ENCODE data around the gene SCO2. TPM values are rescaled to one million over a fixed set of nuclear protein-coding genes. Genes with fewer than 3 reads are reported as not detected.

Gene SCO2
- total RNA-seq, 1 experiment from 2014 or later = 7.0 TPM

DNA sequence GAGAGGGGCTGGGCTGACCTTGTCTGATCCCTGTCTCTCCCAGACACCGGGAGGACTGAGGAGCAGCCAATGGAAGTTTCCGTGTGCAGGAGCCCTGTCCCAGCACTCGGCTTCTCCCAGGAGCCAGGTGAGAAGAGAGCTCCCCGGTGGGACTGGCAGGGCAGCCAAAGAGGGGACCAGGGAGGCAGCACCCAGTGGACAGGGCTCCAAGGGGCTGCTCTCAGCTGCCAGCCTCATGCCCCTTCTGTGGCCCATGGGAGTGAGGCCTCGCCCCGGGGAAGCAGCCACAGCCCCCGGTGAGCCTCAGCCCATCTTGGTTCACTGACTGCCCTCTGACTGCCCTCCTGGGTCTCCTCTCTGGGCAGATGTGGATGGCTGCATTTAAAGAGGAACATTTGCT, 6.8 kb downstream of the SCO2 start (continued):
- TF ChIP-seq, protein P1, sequence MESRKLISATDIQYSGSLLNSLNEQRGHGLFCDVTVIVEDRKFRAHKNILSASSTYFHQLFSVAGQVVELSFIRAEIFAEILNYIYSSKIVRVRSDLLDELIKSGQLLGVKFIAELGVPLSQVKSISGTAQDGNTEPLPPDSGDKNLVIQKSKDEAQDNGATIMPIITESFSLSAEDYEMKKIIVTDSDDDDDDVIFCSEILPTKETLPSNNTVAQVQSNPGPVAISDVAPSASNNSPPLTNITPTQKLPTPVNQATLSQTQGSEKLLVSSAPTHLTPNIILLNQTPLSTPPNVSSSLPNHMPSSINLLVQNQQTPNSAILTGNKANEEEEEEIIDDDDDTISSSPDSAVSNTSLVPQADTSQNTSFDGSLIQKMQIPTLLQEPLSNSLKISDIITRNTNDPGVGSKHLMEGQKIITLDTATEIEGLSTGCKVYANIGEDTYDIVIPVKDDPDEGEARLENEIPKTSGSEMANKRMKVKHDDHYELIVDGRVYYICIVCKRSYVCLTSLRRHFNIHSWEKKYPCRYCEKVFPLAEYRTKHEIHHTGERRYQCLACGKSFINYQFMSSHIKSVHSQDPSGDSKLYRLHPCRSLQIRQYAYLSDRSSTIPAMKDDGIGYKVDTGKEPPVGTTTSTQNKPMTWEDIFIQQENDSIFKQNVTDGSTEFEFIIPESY (IDR thresholded peaks at IDR 0.05; ENCODE audit: extremely low read depth, insufficient replicate concordance, low read length) = no peak
- TF ChIP-seq ZNF274 (IDR thresholded peaks at IDR 0.05; ENCODE audit: low read depth, low read length) (no peak), JUND (IDR thresholded peaks at IDR 0.05) (no peak), SRF (IDR thresholded peaks at IDR 0.05; ENCODE audit: low read depth) (no peak), SIN3A (IDR thresholded peaks at IDR 0.05; ENCODE audit: low read depth) (no peak), EZH2 (IDR thresholded peaks at IDR 0.05) (no peak)

- no peaks in the 10 kb centered on the region for H4K20me1 ChIP-seq (ENCODE audit: insufficient read depth)
- POLR2A ChIA-PET = no interaction called here
- intact Hi-C loops (cut with micrococcal nuclease) = no loop called here
- H3K4me3 ChIP-seq (replicated peaks in 1 of 2; ENCODE audit: low read depth in 1 of 2, low read length in 2 of 2) = no peak overlapping the region
- H3K9me3 ChIP-seq (ENCODE audit: control insufficient read depth in 1 of 2, insufficient read depth in 1 of 2, low read depth in 1 of 2, low read length in 2 of 2) = no peaks in the 10 kb centered on the region
- no peak overlapping the region for H3K27ac ChIP-seq (ENCODE audit: low read depth, low read length)
- TF ChIP-seq ELF1 (IDR thresholded peaks at IDR 0.05; ENCODE audit: borderline replicate concordance, low read depth) = no peak
- TF ChIP-seq ZNF274 (IDR thresholded peaks at IDR 0.05; ENCODE audit: low read depth, low read length) = no peak
- no peak for TF ChIP-seq EZH2phosphoT487 (IDR thresholded peaks at IDR 0.05; ENCODE audit: borderline replicate concordance)
- no peak for TF ChIP-seq EGR1 (IDR thresholded peaks at IDR 0.05; ENCODE audit: low read depth)
- no peak for TF ChIP-seq SRF (IDR thresholded peaks at IDR 0.05; ENCODE audit: low read depth)
- TF ChIP-seq FOSL1 (IDR thresholded peaks at IDR 0.05; ENCODE audit: low read depth) = no peak
- TF ChIP-seq YY1 (IDR thresholded peaks at IDR 0.05; ENCODE audit: extremely low read depth, insufficient replicate concordance, low read depth, low read length) = no peak
- no peak for TF ChIP-seq TCF7L2 (IDR thresholded peaks at IDR 0.05; ENCODE audit: borderline replicate concordance, extremely low read depth, insufficient read depth, insufficient read length)
- TF ChIP-seq SIN3A (IDR thresholded peaks at IDR 0.05; ENCODE audit: low read depth) = no peak
- TF ChIP-seq CEBPB (IDR thresholded peaks at IDR 0.05; ENCODE audit: low read depth) = no peak
- TF ChIP-seq ZFX (IDR thresholded peaks at IDR 0.05) = no peak
- no peak for TF ChIP-seq SP1 (IDR thresholded peaks at IDR 0.05; ENCODE audit: low read depth)
- DNase-seq (ENCODE audit: low read depth, low spot score) (no peak), ATAC-seq (no peak)
- H3K9me2 ChIP-seq (ENCODE audit: insufficient read depth) = no peaks in the 10 kb centered on the region
- peaks cover 7 to 26% of the 10 kb centered on the region in 2 experiments; a peak in 2 of 4 replicates for H3K36me3 ChIP-seq (ENCODE audit: control insufficient read depth in 1 of 2, insufficient read depth in 2 of 2, low read length in 2 of 2)
- H3K4me2 ChIP-seq (ENCODE audit: low read length) = no peak overlapping the region
- BruUV-seq (replicated peaks) = no TSS peak
- no peaks in the 10 kb centered on the region for H3K27me3 ChIP-seq (ENCODE audit: insufficient read depth, low read length)
- no peaks in the 10 kb centered on the region for H3K4me1 ChIP-seq (ENCODE audit: control insufficient read depth in 1 of 2, insufficient read depth in 2 of 2, low read length in 2 of 2)
- CTCF ChIA-PET = no interaction called here
- H3K79me2 ChIP-seq (ENCODE audit: insufficient read depth, low read length) = peaks cover 48% of the 10 kb centered on the region
- no peak overlapping the region for H3K9ac ChIP-seq (ENCODE audit: low read length)
- RAD21 ChIA-PET (ENCODE audit: low non-redundant PET in 1 of 2, low total read pairs in 2 of 2, uncharacterized antibody in 2 of 2, unreplicated experiment in 2 of 2) = no interaction called here
- no peak overlapping the region for H2AFZ ChIP-seq (ENCODE audit: low read depth, low read length, poor library complexity, severe bottlenecking)
Measured at GRCh38 chr22:50517495-50518260, 7.7 kb downstream of the SCO2 start.

All from HCT116 (cell line).